Keratinocyte (primary cell): ENCODE results near the gene PLCH2.

Source experiments
- EZH2 ChIP-seq: IDR thresholded peaks from one replicate; pipeline ENCODE4 v1.6.1; 2012; ENCODE audit warnings: inconsistent platforms, mild to moderate bottlenecking, low read length, moderate library complexity
- TF ChIP-seq, protein P1 (sequence below), 3 experiments: IDR thresholded peaks in 1 of 3; conservative IDR thresholded peaks in 1 of 3; optimal IDR thresholded peaks in 1 of 3; 2 replicates in 2 of 3; 3 replicates in 1 of 3; pipeline versions ENCODE3 to v1.5.1; 2011; ENCODE audit warnings: low read length in 3 of 3, mild to moderate bottlenecking in 3 of 3, moderate library complexity in 2 of 3, control low read depth in 1 of 3, inconsistent platforms in 1 of 3; ENCODE audit not compliant: insufficient read depth in 2 of 3; ENCODE audit errors: extremely low read depth in 1 of 3

DNA sequence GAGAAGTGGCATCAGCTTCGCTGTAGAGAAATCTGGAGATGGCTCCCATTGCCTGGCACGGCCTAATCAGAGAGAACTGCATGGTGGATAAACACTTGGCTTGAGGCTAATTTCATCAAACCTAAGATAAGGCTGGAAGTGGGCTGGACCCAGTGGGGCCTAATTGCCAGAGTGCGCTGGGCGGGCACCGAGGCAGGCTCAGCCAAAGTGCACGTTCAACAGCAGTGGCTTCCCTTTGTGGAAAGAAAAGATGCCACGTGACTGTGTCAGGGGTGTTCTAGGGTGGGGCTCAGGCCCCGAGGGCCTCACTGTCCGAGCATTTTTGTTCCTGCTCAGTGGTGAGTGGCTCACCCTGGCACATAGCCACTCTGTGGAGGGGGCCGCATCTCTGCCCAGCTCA lies 5.8 kb downstream of the PLCH2 start:
- TF ChIP-seq, protein P1, sequence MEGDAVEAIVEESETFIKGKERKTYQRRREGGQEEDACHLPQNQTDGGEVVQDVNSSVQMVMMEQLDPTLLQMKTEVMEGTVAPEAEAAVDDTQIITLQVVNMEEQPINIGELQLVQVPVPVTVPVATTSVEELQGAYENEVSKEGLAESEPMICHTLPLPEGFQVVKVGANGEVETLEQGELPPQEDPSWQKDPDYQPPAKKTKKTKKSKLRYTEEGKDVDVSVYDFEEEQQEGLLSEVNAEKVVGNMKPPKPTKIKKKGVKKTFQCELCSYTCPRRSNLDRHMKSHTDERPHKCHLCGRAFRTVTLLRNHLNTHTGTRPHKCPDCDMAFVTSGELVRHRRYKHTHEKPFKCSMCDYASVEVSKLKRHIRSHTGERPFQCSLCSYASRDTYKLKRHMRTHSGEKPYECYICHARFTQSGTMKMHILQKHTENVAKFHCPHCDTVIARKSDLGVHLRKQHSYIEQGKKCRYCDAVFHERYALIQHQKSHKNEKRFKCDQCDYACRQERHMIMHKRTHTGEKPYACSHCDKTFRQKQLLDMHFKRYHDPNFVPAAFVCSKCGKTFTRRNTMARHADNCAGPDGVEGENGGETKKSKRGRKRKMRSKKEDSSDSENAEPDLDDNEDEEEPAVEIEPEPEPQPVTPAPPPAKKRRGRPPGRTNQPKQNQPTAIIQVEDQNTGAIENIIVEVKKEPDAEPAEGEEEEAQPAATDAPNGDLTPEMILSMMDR (optimal IDR thresholded peaks at IDR 0.05 in 1 of 3, IDR thresholded peaks at IDR 0.05 in 1 of 3, conservative IDR thresholded peaks at IDR 0.05 in 1 of 3; ENCODE audit: extremely low read depth in 1 of 3, insufficient read depth in 2 of 3, low read length in 3 of 3) = no peak
- no peak for TF ChIP-seq EZH2
